GM12892 (cell line): ENCODE results near the gene UBE4B.

ENCODE experiments used
- POLR2A ChIP-seq: IDR thresholded peaks from 2 replicates; pipeline ENCODE4 v1.6.1; 2011; ENCODE audit warnings: low read depth, low read length, control low read depth
- POLR2AphosphoS5 ChIP-seq: IDR thresholded peaks from 2 replicates; pipeline ENCODE4 v1.6.1; 2011; ENCODE audit warnings: low read depth, low read length, control low read depth
- TAF1 ChIP-seq: IDR thresholded peaks from 2 replicates; pipeline ENCODE4 v1.6.1; 2011; ENCODE audit warnings: low read depth, mild to moderate bottlenecking, control low read depth, low read length, borderline replicate concordance

DNA sequence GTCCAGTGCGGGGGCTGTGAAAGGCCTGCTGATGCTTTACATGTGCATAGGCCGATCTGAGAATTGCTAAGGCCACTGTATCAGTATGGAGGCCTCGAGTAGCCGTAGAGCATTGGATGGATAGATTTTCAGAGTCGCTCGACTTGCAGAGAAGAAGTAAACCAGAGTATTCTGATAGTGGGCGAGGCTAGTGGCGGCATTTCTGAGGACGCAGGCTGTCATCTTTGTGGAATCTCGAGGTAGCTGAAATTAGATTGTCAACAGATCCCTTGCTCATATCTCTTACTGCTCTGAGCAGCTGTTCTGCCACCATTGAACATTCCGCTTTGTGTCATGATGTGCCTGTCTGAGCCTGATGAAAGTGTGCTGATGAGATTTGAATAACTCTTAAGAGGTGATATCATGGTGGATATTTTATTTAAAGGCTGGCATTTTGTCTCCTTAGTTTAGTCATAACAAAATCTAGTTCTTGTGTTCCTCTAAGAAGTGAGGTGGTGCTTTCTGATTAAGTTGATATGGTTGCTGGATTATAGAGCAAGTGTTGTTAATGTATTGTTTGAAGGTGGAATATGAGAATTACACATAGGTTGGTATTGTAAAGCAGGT lies 179.2 kb downstream of the UBE4B start:
- TF ChIP-seq POLR2A (no peak), POLR2AphosphoS5 (no peak), TAF1 (no peak)
